Endothelial cell of umbilical vein (primary cell): Measurements from ENCODE around the gene CARMIL1. TPM values are rescaled to one million over a fixed set of nuclear protein-coding genes. Genes with fewer than 3 reads are reported as not detected.

Source experiments
- BruUV-seq: library from RNA; stranded (reverse); fragments of 400-500 nt; replicated peaks from 2 replicates; lab custom pipeline; 2021; lab: Mats Ljungman, UMichigan
- CTCF ChIA-PET: fragments of 300-600, 350-600 bp; sonication (Branson Sonifier 250); formaldehyde crosslinking; loops from one replicate; lab custom pipeline; 2021; ENCODE audit warnings: antibody characterized with exemption, inconsistent platforms; lab: Charles Lee
- POLR2A ChIA-PET: fragments of 300-600, 350-600 bp; sonication (Branson Sonifier 250); formaldehyde crosslinking; loops from one replicate; lab custom pipeline; 2021; ENCODE audit warnings: antibody characterized with exemption, inconsistent platforms; lab: Charles Lee
- DNase-seq: peaks from one replicate; pipeline ENCODE4 v3.0.0-alpha.2; 2011; ENCODE audit warnings: low read depth, low spot score
- FAIRE-seq: peaks from 2 replicates; lab custom pipeline; 2011; peaks lifted over from hg19 to GRCh38; lab: Jason Lieb, UNC
- H2AFZ ChIP-seq: 2 replicates; pipeline ENCODE4 v1.6.0; 2012; ENCODE audit warnings: low read depth, low read length, control low read depth, inconsistent platforms
- H3K27ac ChIP-seq: 2 replicates; pipeline ENCODE4 v1.5.1; 2011; ENCODE audit warnings: low read depth, mild to moderate bottlenecking, control low read depth, low read length, moderate library complexity; ENCODE audit not compliant: insufficient read depth
- H3K27me3 ChIP-seq, 2 experiments: 2 replicates each; pipeline versions ENCODE4 v1.6.0 to v1.6.1; 2011; ENCODE audit warnings: low read length in 2 of 2, mixed read lengths in 1 of 2; ENCODE audit not compliant: control insufficient read depth in 2 of 2, insufficient read depth in 2 of 2
- H3K36me3 ChIP-seq, 2 experiments: 2 replicates in 1 of 2; 3 replicates in 1 of 2; pipeline ENCODE4 v1.5.1; 2011; ENCODE audit warnings: low read length in 2 of 2, mild to moderate bottlenecking in 1 of 2, moderate library complexity in 1 of 2; ENCODE audit not compliant: control insufficient read depth in 2 of 2, insufficient read depth in 2 of 2; ENCODE audit errors: extremely low read depth in 1 of 2
- H3K4me1 ChIP-seq: 3 replicates; pipeline ENCODE4 v1.5.1; 2011; ENCODE audit warnings: mild to moderate bottlenecking, low read length; ENCODE audit not compliant: control insufficient read depth, insufficient read depth; ENCODE audit errors: extremely low read depth
- H3K4me2 ChIP-seq: 2 replicates; pipeline ENCODE4 v1.6.1; 2011; ENCODE audit warnings: low read length, control low read depth, mixed read lengths; ENCODE audit not compliant: insufficient read depth
- H3K4me3 ChIP-seq, 3 experiments: fragments of 200-600 bp in 1 of 3; sonication (generic), shearing (Covaris generic) in 1 of 3; replicated peaks in 1 of 3; 2 replicates each; pipeline ENCODE4 v1.5.1; 2011 to 2016; ENCODE audit warnings: control low read depth in 3 of 3, low read length in 3 of 3, mild to moderate bottlenecking in 2 of 3, inconsistent platforms in 1 of 3, low read depth in 1 of 3, moderate library complexity in 1 of 3; ENCODE audit not compliant: insufficient read depth in 1 of 3
- H3K79me2 ChIP-seq: 2 replicates; pipeline ENCODE4 v1.6.0; 2012; ENCODE audit warnings: low read length, inconsistent platforms; ENCODE audit not compliant: control insufficient read depth, insufficient read depth
- H3K9ac ChIP-seq: replicated peaks from 2 replicates; pipeline ENCODE3; 2011; ENCODE audit warnings: low read length, control low read depth; ENCODE audit not compliant: insufficient read depth; ENCODE audit errors: extremely low read depth
- H3K9me1 ChIP-seq: replicated peaks from 3 replicates; pipeline ENCODE4 v1.6.0; 2011; ENCODE audit warnings: mild to moderate bottlenecking, low read length; ENCODE audit not compliant: control insufficient read depth, insufficient read depth; ENCODE audit errors: extremely low read depth
- H3K9me3 ChIP-seq: replicated peaks from 2 replicates; pipeline ENCODE4 v1.5.1; 2012; ENCODE audit warnings: low read length, inconsistent platforms; ENCODE audit not compliant: control insufficient read depth, insufficient read depth
- H4K20me1 ChIP-seq: replicated peaks from 2 replicates; pipeline ENCODE3; 2011; ENCODE audit warnings: mild to moderate bottlenecking, low read length; ENCODE audit not compliant: control insufficient read depth, insufficient read depth; ENCODE audit errors: extremely low read depth
- EZH2 ChIP-seq: IDR thresholded peaks from 2 replicates; pipeline ENCODE4 v1.6.1; 2012; ENCODE audit warnings: borderline replicate concordance, low read depth, mild to moderate bottlenecking, moderate library complexity, low read length, inconsistent platforms; ENCODE audit not compliant: severe bottlenecking
- FOS ChIP-seq: IDR thresholded peaks from 2 replicates; pipeline ENCODE4 v1.6.1; 2011; ENCODE audit warnings: mild to moderate bottlenecking, low read length, moderate library complexity, borderline replicate concordance; ENCODE audit not compliant: insufficient read depth
- GATA2 ChIP-seq: IDR thresholded peaks from 2 replicates; pipeline ENCODE4 v1.7.0; 2011; ENCODE audit warnings: low read depth, mild to moderate bottlenecking, moderate library complexity, mixed read lengths, low read length; ENCODE audit not compliant: insufficient read length, insufficient read depth
- JUN ChIP-seq: IDR thresholded peaks from 2 replicates; pipeline ENCODE4 v1.6.1; 2011; ENCODE audit warnings: borderline replicate concordance, low read depth; ENCODE audit not compliant: insufficient read length, insufficient read depth
- MYC ChIP-seq: IDR thresholded peaks from one replicate; pipeline ENCODE4 v1.6.1; 2011; ENCODE audit warnings: mild to moderate bottlenecking, low read depth, low read length
- POLR2A ChIP-seq: IDR thresholded peaks from 2 replicates; pipeline ENCODE4 v1.6.1; 2012; ENCODE audit warnings: low read depth, mild to moderate bottlenecking, control low read depth, low read length
- POLR2AphosphoS5 ChIP-seq: IDR thresholded peaks from 2 replicates; pipeline ENCODE4 v1.6.1; 2012; ENCODE audit warnings: low read depth, mild to moderate bottlenecking, control low read depth, low read length, moderate library complexity; ENCODE audit not compliant: insufficient read depth
- dilution Hi-C: fragments of 300-500 bp; cut with MboI; formaldehyde crosslinking; loops from one replicate; pipeline ENCODE4 v1.15.0; 2019; ENCODE audit warnings: low sequenced_read_pairs; ENCODE audit not compliant: extremely low pct_ligation_motif_present
- intact Hi-C: fragments of 100-400 bp; cut with micrococcal nuclease; formaldehyde crosslinking; loops from one replicate; pipeline ENCODE4 v1.10.0; 2022
- polyA plus RNA-seq, 4 experiments: library from polyadenylated mRNA; depleted of rRNA in 3 of 4; stranded (reverse) in 3 of 4; unstranded in 1 of 4; fragments of >200 nt; gene quantifications; 2 replicates each; pipeline versions ENCODE4 v1.2.1 to v1.2.3, GENCODE V29; 2011 to 2012; ENCODE audit warnings: missing spikeins in 1 of 4
- total RNA-seq: library from RNA; stranded (reverse); gene quantifications from 2 replicates; pipeline ENCODE4 v1.2.3, GENCODE V29; 2021
- TF ChIP-seq, protein P1 (sequence below): IDR thresholded peaks from 2 replicates; pipeline ENCODE4 v1.6.1; 2011; ENCODE audit not compliant: insufficient read depth, insufficient read length
- TF ChIP-seq, protein P2 (sequence below), 2 donors: IDR thresholded peaks; 1 replicate in 1 of 2; 2 replicates in 1 of 2; pipeline ENCODE4 v1.5.1; 2011; ENCODE audit warnings: low read length in 2 of 2, mild to moderate bottlenecking in 2 of 2, moderate library complexity in 2 of 2, control low read depth in 1 of 2, inconsistent platforms in 1 of 2, low read depth in 1 of 2; ENCODE audit not compliant: insufficient read depth in 1 of 2; ENCODE audit errors: extremely low read depth in 1 of 2

Gene CARMIL1
- total and polyA plus RNA-seq, 2 donors (not counting 3 experiments of a cell fraction or from before 2014, with no cell fraction given): 1.3 to 8.7 TPM

DNA sequence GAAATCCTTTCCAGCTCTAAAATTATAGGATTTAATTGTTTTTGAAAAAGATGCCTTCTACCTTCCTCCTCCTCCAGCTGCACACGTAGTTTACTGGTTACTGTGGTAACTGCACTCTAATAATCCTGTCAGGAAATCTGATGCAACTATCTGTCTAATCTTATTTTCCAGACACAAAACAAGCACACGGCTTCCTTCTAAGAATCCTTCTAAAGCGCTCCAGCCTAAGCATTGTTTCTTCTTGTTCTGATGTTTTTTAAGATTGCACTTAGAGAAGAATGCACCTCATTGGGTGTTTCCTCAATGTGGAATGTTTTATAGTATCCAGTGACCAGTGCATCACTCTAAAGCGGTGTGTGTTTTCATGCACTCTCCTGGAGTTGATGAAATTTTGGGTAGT, 63.6 kb downstream of the CARMIL1 start:
- no peaks in the 10 kb centered on the region for H3K9me1 ChIP-seq
- no peaks in the 10 kb centered on the region for H4K20me1 ChIP-seq
- H3K27ac ChIP-seq: no peak overlapping the region
- no TSS peak for BruUV-seq
- H3K9me3 ChIP-seq: no peaks in the 10 kb centered on the region
- no peaks in the 10 kb centered on the region for H3K36me3 ChIP-seq
- no peaks in the 10 kb centered on the region for H3K27me3 ChIP-seq
- no peak overlapping the region for H3K4me2 ChIP-seq
- no peak overlapping the region for H2AFZ ChIP-seq
- no peaks in the 10 kb centered on the region for H3K79me2 ChIP-seq
- intact Hi-C loops (loop anchor here (2.0 kb wide), 1 partner anchor 64 kb away; the partner anchor contains the start of gene CARMIL1), dilution Hi-C loops (no loop called here)
- DNase-seq: peak; percentile 63
- H3K4me3 ChIP-seq: no peak overlapping the region
- H3K4me1 ChIP-seq: no peaks in the 10 kb centered on the region
- POLR2A ChIA-PET: interaction anchor here (0.6 to 0.9 kb wide), 2 partner anchors 63 to 85 kb away, joined by 3 read pairs; no protein-coding TSS in a partner anchor
- no peak for FAIRE-seq
- H3K9ac ChIP-seq: no peak overlapping the region
- TF ChIP-seq, protein P1, sequence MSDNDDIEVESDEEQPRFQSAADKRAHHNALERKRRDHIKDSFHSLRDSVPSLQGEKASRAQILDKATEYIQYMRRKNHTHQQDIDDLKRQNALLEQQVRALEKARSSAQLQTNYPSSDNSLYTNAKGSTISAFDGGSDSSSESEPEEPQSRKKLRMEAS: no peak
- peak; percentile 31 for TF ChIP-seq JUN
- CTCF ChIA-PET: interaction anchor here (1.5 kb wide), 1 partner anchor 147 kb away, joined by 4 read pairs; no protein-coding TSS in a partner anchor

GRCh38 chr6:25343984-25344383, 64.8 kb downstream of the CARMIL1 start:
- TF ChIP-seq JUN (no peak), EZH2 (no peak), POLR2A (no peak), POLR2AphosphoS5 (no peak), GATA2 (no peak), MYC (no peak), FOS (no peak)
- TF ChIP-seq, protein P1: no peak
- TF ChIP-seq, protein P2, sequence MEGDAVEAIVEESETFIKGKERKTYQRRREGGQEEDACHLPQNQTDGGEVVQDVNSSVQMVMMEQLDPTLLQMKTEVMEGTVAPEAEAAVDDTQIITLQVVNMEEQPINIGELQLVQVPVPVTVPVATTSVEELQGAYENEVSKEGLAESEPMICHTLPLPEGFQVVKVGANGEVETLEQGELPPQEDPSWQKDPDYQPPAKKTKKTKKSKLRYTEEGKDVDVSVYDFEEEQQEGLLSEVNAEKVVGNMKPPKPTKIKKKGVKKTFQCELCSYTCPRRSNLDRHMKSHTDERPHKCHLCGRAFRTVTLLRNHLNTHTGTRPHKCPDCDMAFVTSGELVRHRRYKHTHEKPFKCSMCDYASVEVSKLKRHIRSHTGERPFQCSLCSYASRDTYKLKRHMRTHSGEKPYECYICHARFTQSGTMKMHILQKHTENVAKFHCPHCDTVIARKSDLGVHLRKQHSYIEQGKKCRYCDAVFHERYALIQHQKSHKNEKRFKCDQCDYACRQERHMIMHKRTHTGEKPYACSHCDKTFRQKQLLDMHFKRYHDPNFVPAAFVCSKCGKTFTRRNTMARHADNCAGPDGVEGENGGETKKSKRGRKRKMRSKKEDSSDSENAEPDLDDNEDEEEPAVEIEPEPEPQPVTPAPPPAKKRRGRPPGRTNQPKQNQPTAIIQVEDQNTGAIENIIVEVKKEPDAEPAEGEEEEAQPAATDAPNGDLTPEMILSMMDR (IDR thresholded peaks at IDR 0.05; ENCODE audit: extremely low read depth in 1 of 2, insufficient read depth in 1 of 2, low read depth in 1 of 2, low read length in 2 of 2): no peak
- no peak overlapping the region for H3K4me2 ChIP-seq
- H3K79me2 ChIP-seq: no peaks in the 10 kb centered on the region
- H3K4me3 ChIP-seq: no peak overlapping the region
- H4K20me1 ChIP-seq: no peaks in the 10 kb centered on the region
- intact Hi-C loops (loop anchor here (2.0 kb wide), 1 partner anchor 65 kb away; the partner anchor contains the start of gene CARMIL1), dilution Hi-C loops (no loop called here)
- H3K27me3 ChIP-seq: no peaks in the 10 kb centered on the region
- no peaks in the 10 kb centered on the region for H3K4me1 ChIP-seq
- no peak overlapping the region for H3K9ac ChIP-seq
- H3K27ac ChIP-seq: no peak overlapping the region
- no peaks in the 10 kb centered on the region for H3K9me1 ChIP-seq
- no peak overlapping the region for H2AFZ ChIP-seq
- no TSS peak for BruUV-seq
- ChIA-PET POLR2A (no interaction called here), CTCF (no interaction called here)
- no peaks in the 10 kb centered on the region for H3K9me3 ChIP-seq
- FAIRE-seq (no peak), DNase-seq (no peak)
- no peaks in the 10 kb centered on the region for H3K36me3 ChIP-seq
